Mesendoderm (in vitro differentiated cells): ENCODE measurements around the gene KCNA1.

Source experiments
- DNase-seq: peaks from one replicate; pipeline ENCODE4 v3.0.0; 2013
- H2AK5ac ChIP-seq: 2 replicates; pipeline ENCODE4 v1.6.1; 2013; ENCODE audit warnings: low read length, inconsistent platforms
- H2BK120ac ChIP-seq: 2 replicates; pipeline ENCODE4 v1.6.1; 2013; ENCODE audit warnings: low read depth, mild to moderate bottlenecking, low read length, moderate library complexity, mixed read lengths
- H2BK15ac ChIP-seq: replicated peaks from 2 replicates; pipeline ENCODE4 v1.6.1; 2013; ENCODE audit warnings: low read depth, mild to moderate bottlenecking, moderate library complexity
- H2BK5ac ChIP-seq: 2 replicates; pipeline ENCODE4 v1.6.1; 2013; ENCODE audit warnings: low read length, inconsistent platforms
- H3K18ac ChIP-seq: 2 replicates; pipeline ENCODE4 v1.6.1; 2013; ENCODE audit warnings: mild to moderate bottlenecking, low read length, mixed read lengths
- H3K23ac ChIP-seq: one replicate; pipeline ENCODE4 v1.6.1; 2013; ENCODE audit warnings: low read length
- H3K27ac ChIP-seq: 2 replicates; pipeline ENCODE4 v1.5.1; 2013; ENCODE audit warnings: low read depth, mild to moderate bottlenecking, inconsistent platforms, low read length, moderate library complexity
- H3K27me3 ChIP-seq: 2 replicates; pipeline ENCODE4 v1.6.1; 2013; ENCODE audit warnings: low read length, control low read depth, mild to moderate bottlenecking, inconsistent platforms; ENCODE audit not compliant: insufficient read depth, poor library complexity
- H3K36me3 ChIP-seq: 2 replicates; pipeline ENCODE4 v1.6.1; 2013; ENCODE audit warnings: low read length, inconsistent platforms; ENCODE audit not compliant: control insufficient read depth, insufficient read depth
- H3K4ac ChIP-seq: one replicate; pipeline ENCODE4 v1.6.1; 2013; ENCODE audit warnings: low read depth, mild to moderate bottlenecking, low read length, moderate library complexity
- H3K4me1 ChIP-seq: 2 replicates; pipeline ENCODE4 v1.6.1; 2013; ENCODE audit warnings: low read depth, low read length, inconsistent platforms; ENCODE audit not compliant: control insufficient read depth
- H3K4me2 ChIP-seq: 2 replicates; pipeline ENCODE4 v1.6.1; 2013; ENCODE audit warnings: low read length
- H3K4me3 ChIP-seq: 2 replicates; pipeline ENCODE4 v1.5.1; 2013; ENCODE audit warnings: mild to moderate bottlenecking, low read length
- H3K56ac ChIP-seq: one replicate; pipeline ENCODE4 v1.6.1; 2013; ENCODE audit warnings: low read length
- H3K79me1 ChIP-seq: 2 replicates; pipeline ENCODE4 v1.6.1; 2013; ENCODE audit warnings: low read length, inconsistent platforms
- H3K79me2 ChIP-seq: 2 replicates; pipeline ENCODE4 v1.6.1; 2013; ENCODE audit warnings: mild to moderate bottlenecking, low read length; ENCODE audit not compliant: control insufficient read depth, insufficient read depth
- H3K9ac ChIP-seq: 2 replicates; pipeline ENCODE4 v1.6.1; 2013; ENCODE audit warnings: low read length, inconsistent platforms
- H4K5ac ChIP-seq: one replicate; pipeline ENCODE4 v1.6.1; 2013; ENCODE audit warnings: low read length
- H4K8ac ChIP-seq: one replicate; pipeline ENCODE4 v1.6.1; 2013; ENCODE audit warnings: low read depth, mild to moderate bottlenecking, control low read depth, low read length, moderate library complexity
- WGBS: extraction: QIAGEN DNeasy Blood & Tissue Kit; methylation state at CpG from one replicate; pipeline ENCODE4 v1.1.7; 2013; ENCODE audit warnings: low lambda C conversion rate, missing lambda C conversion rate; ENCODE audit not compliant: insufficient coverage; ENCODE audit errors: extremely low coverage; 5-methylcytosine and 5-hydroxymethylcytosine counted together

KCNA1 gene

GRCh38 chr12:4962539-4963486, 53.1 kb downstream of the KCNA1 start:
- no peak overlapping the region for H3K4ac ChIP-seq
- no peak overlapping the region for H4K5ac ChIP-seq
- H3K4me2 ChIP-seq, result no peak overlapping the region
- no peaks in the 10 kb centered on the region for H3K36me3 ChIP-seq
- H3K18ac ChIP-seq, result no peak overlapping the region
- H3K9ac ChIP-seq, result no peak overlapping the region
- no peak overlapping the region for H2BK5ac ChIP-seq
- H3K4me3 ChIP-seq, result no peak overlapping the region
- no CpG with 5 or more reads among the region's 17 CpGs for WGBS
- no peaks in the 10 kb centered on the region for H3K79me1 ChIP-seq
- H3K27ac ChIP-seq, result no peak overlapping the region
- H3K56ac ChIP-seq, result no peak overlapping the region
- H2BK15ac ChIP-seq, result no peak overlapping the region
- no peaks in the 10 kb centered on the region for H3K79me2 ChIP-seq
- no peak overlapping the region for H2BK120ac ChIP-seq
- no peak overlapping the region for H3K23ac ChIP-seq
- H3K27me3 ChIP-seq, result no peaks in the 10 kb centered on the region
- no peak overlapping the region for H4K8ac ChIP-seq
- peak; percentile 89 for DNase-seq
- no peak overlapping the region for H2AK5ac ChIP-seq
- H3K4me1 ChIP-seq, result peaks cover 2% of the 10 kb centered on the region
